ENCODE measurements around the gene CCDC6. TPM values are rescaled to one million over a fixed set of nuclear protein-coding genes. Genes with fewer than 3 reads are reported as not detected.

CCDC6 gene
- total RNA-seq, 2 experiments from 2014 or later: 21.6 to 22.1 TPM

GRCh38 chr10:59820471-59820870, 85.9 kb downstream of the CCDC6 start:
- CTCF ChIA-PET: no interaction called here
- H3K9me3 Mint-ChIP-seq: no peaks in the 10 kb centered on the region
- POLR2A ChIA-PET: no interaction called here
- ATAC-seq (ENCODE audit: poor library complexity) (no peak), DNase-seq (no peak)
- H3K27me3 ChIP-seq (ENCODE audit: control insufficient read depth in 1 of 2, insufficient read depth in 2 of 2, low read length in 2 of 2): no peaks in the 10 kb centered on the region
- no peaks in the 10 kb centered on the region for H3K27me3 Mint-ChIP-seq
- H3K9me3 ChIP-seq (ENCODE audit: control insufficient read depth in 1 of 2, insufficient read depth in 1 of 2, low read length in 2 of 2): no peaks in the 10 kb centered on the region
- H3K36me3 Mint-ChIP-seq (ENCODE audit: low read depth): peaks cover 51% of the 10 kb centered on the region
- no peak overlapping the region for H3K27ac Mint-ChIP-seq
- TF ChIP-seq CTCF (IDR thresholded peaks at IDR 0.05): no peak
- no peak overlapping the region for H3K4me3 Mint-ChIP-seq
- H3K36me3 ChIP-seq (ENCODE audit: insufficient read depth, low read length): peaks cover 2% of the 10 kb centered on the region
- H3K27ac ChIP-seq (ENCODE audit: low read depth in 1 of 2, low read length in 2 of 2): no peak overlapping the region
- no peak overlapping the region for H3K4me3 ChIP-seq (ENCODE audit: low read length)
- intact Hi-C loops (cut with DNase I, micrococcal nuclease): loop anchor here in 1 of 2 experiments (10.0 kb wide), 1 partner anchor 196 kb away; no protein-coding TSS in a partner anchor
- no peaks in the 10 kb centered on the region for H3K4me1 ChIP-seq (ENCODE audit: insufficient read depth, low read length)
- H3K4me1 Mint-ChIP-seq (ENCODE audit: low read depth): peaks cover 37% of the 10 kb centered on the region

- Mint-ChIP-seq H3K36me3 (ENCODE audit: low read depth) (peaks cover 51% of the 10 kb centered on the region), H3K27ac (no peak overlapping the region), H3K4me3 (no peak overlapping the region), H3K4me1 (ENCODE audit: low read depth) (peaks cover 32% of the 10 kb centered on the region), H3K27me3 (no peaks in the 10 kb centered on the region), H3K9me3 (no peaks in the 10 kb centered on the region)
- Histone ChIP-seq H3K9me3 (ENCODE audit: control insufficient read depth in 1 of 2, insufficient read depth in 1 of 2, low read length in 2 of 2) (no peaks in the 10 kb centered on the region), H3K27ac (ENCODE audit: low read depth in 1 of 2, low read length in 2 of 2) (no peak overlapping the region), H3K4me3 (ENCODE audit: low read length) (no peak overlapping the region), H3K27me3 (ENCODE audit: control insufficient read depth in 1 of 2, insufficient read depth in 2 of 2, low read length in 2 of 2) (no peaks in the 10 kb centered on the region), H3K36me3 (ENCODE audit: insufficient read depth, low read length) (peaks cover 2% of the 10 kb centered on the region), H3K4me1 (ENCODE audit: insufficient read depth, low read length) (no peaks in the 10 kb centered on the region)
- no peak for TF ChIP-seq CTCF (IDR thresholded peaks at IDR 0.05)
- DNase-seq: no peak
- intact Hi-C loops (cut with DNase I, micrococcal nuclease): loop anchor here in 1 of 2 experiments (10.0 kb wide), 1 partner anchor 195 kb away; no protein-coding TSS in a partner anchor
- ChIA-PET CTCF (no interaction called here), POLR2A (interaction anchor here (0.6 kb wide), 1 partner anchor 976 kb away, joined by 3 read pairs; no protein-coding TSS in a partner anchor)
- no peak for ATAC-seq (ENCODE audit: poor library complexity)
These were observed 86.7 kb downstream of the CCDC6 start for GRCh38 chr10:59819683-59820082.

- no peak overlapping the region for H3K27ac ChIP-seq (ENCODE audit: low read depth in 1 of 2, low read length in 2 of 2)
- no peaks in the 10 kb centered on the region for H3K27me3 Mint-ChIP-seq
- POLR2A ChIA-PET: interaction anchor here (0.6 kb wide), 1 partner anchor 977 kb away, joined by 3 read pairs; no protein-coding TSS in a partner anchor
- CTCF ChIA-PET: no interaction called here
- no peaks in the 10 kb centered on the region for H3K27me3 ChIP-seq (ENCODE audit: control insufficient read depth in 1 of 2, insufficient read depth in 2 of 2, low read length in 2 of 2)
- H3K4me1 Mint-ChIP-seq (ENCODE audit: low read depth): peaks cover 32% of the 10 kb centered on the region
- no peak for TF ChIP-seq CTCF (IDR thresholded peaks at IDR 0.05)
- no peak for ATAC-seq (ENCODE audit: poor library complexity)
- H3K27ac Mint-ChIP-seq: no peak overlapping the region
- DNase-seq: no peak
- no peak overlapping the region for H3K4me3 Mint-ChIP-seq
- intact Hi-C loops (cut with DNase I, micrococcal nuclease): no loop called here
- H3K4me3 ChIP-seq (ENCODE audit: low read length): no peak overlapping the region
- H3K9me3 ChIP-seq (ENCODE audit: control insufficient read depth in 1 of 2, insufficient read depth in 1 of 2, low read length in 2 of 2): no peaks in the 10 kb centered on the region
- H3K36me3 ChIP-seq (ENCODE audit: insufficient read depth, low read length): peaks cover 6% of the 10 kb centered on the region
- no peaks in the 10 kb centered on the region for H3K9me3 Mint-ChIP-seq
- no peaks in the 10 kb centered on the region for H3K4me1 ChIP-seq (ENCODE audit: insufficient read depth, low read length)
- H3K36me3 Mint-ChIP-seq (ENCODE audit: low read depth): peaks cover 51% of the 10 kb centered on the region
These were observed 87.1 kb downstream of the CCDC6 start for GRCh38 chr10:59819265-59819664.

Measured in CD4-positive, alpha-beta T cell (primary cell).